Measurements from ENCODE around the gene CDK15. TPM values are rescaled to one million over a fixed set of nuclear protein-coding genes. Genes with fewer than 3 reads are reported as not detected.

CDK15 gene
- total and polyA plus RNA-seq, 8 donors = 0.09 to 0.35 (median 0.12) TPM; not detected in 3

GRCh38 chr2:201788371-201788770 lies 18.0 kb upstream of the CDK15 start:
- ATAC-seq (no peak), FAIRE-seq (no peak), DNase-seq (no peak)
- intact Hi-C loops (cut with DNase I) = no loop called here
- Histone ChIP-seq H3K4me1 (no peaks in the 10 kb centered on the region), H3K36me3 (no peaks in the 10 kb centered on the region), H3K27ac (no peak overlapping the region), H3K27me3 (no peaks in the 10 kb centered on the region), H3K9me3 (no peaks in the 10 kb centered on the region), H3K4me3 (no peak overlapping the region)
- TF ChIP-seq CTCF (IDR thresholded peaks at IDR 0.05) = no peak
- WGBS, 2 donors = 71 to 79% methylated on average over 3 of the region's 3 CpGs

- WGBS, 2 donors = 5 to 9% methylated on average over 2 of the region's 2 CpGs
- TF ChIP-seq CTCF (IDR thresholded peaks at IDR 0.05) = no peak
- H3K27ac ChIP-seq = no peak overlapping the region
These were observed 16.9 kb upstream of the CDK15 start for GRCh38 chr2:201789395-201789794.

GRCh38 chr2:201790291-201790690 lies 16.0 kb upstream of the CDK15 start:
- H3K27ac ChIP-seq = no peak overlapping the region
- H3K4me3 ChIP-seq = no peak overlapping the region
- no peak for TF ChIP-seq CTCF (IDR thresholded peaks at IDR 0.05)
- intact Hi-C loops (cut with DNase I) = no loop called here
- no peak for ATAC-seq
- 56 to 72% methylated on average over 3 of the region's 3 CpGs for WGBS, 2 donors
- H3K9me3 ChIP-seq = no peaks in the 10 kb centered on the region
- DNase-seq = no peak
- H3K27me3 ChIP-seq = no peaks in the 10 kb centered on the region
- FAIRE-seq = no peak
- H3K36me3 ChIP-seq = no peaks in the 10 kb centered on the region
- H3K4me1 ChIP-seq = no peaks in the 10 kb centered on the region

More at GRCh38 chr2:201789395-201789794, 16.9 kb upstream of the CDK15 start:
- no peak for ATAC-seq
- H3K36me3 ChIP-seq = no peaks in the 10 kb centered on the region
- H3K4me1 ChIP-seq = no peaks in the 10 kb centered on the region
- H3K9me3 ChIP-seq = no peaks in the 10 kb centered on the region
- FAIRE-seq = no peak
- no peak overlapping the region for H3K4me3 ChIP-seq
- no peak for DNase-seq
- no peaks in the 10 kb centered on the region for H3K27me3 ChIP-seq
- intact Hi-C loops (cut with DNase I) = no loop called here

GRCh38 chr2:201790989-201791388 lies 15.3 kb upstream of the CDK15 start:
- 57 to 64% methylated on average over 2 of the region's 2 CpGs for WGBS, 2 donors
- no peak for TF ChIP-seq CTCF (IDR thresholded peaks at IDR 0.05)
- Histone ChIP-seq H3K27me3 (no peaks in the 10 kb centered on the region), H3K36me3 (no peaks in the 10 kb centered on the region), H3K9me3 (no peaks in the 10 kb centered on the region), H3K4me3 (no peak overlapping the region), H3K27ac (no peak overlapping the region), H3K4me1 (no peaks in the 10 kb centered on the region)
- no peak for ATAC-seq
- DNase-seq = no peak
- intact Hi-C loops (cut with DNase I) = no loop called here
- no peak for FAIRE-seq

GRCh38 chr2:201793631-201794030 lies 12.7 kb upstream of the CDK15 start:
- Histone ChIP-seq H3K9me3 (no peaks in the 10 kb centered on the region), H3K36me3 (no peaks in the 10 kb centered on the region), H3K4me1 (no peaks in the 10 kb centered on the region), H3K4me3 (no peak overlapping the region), H3K27ac (no peak overlapping the region), H3K27me3 (no peaks in the 10 kb centered on the region)
- ATAC-seq (no peak), FAIRE-seq (no peak), DNase-seq (no peak)
- 63 to 76% methylated on average over 1 of the region's 1 CpG for WGBS, 2 donors
- TF ChIP-seq CTCF (IDR thresholded peaks at IDR 0.05) = no peak
- intact Hi-C loops (cut with DNase I) = no loop called here
